Measurements from ENCODE around the gene RNF25.
A peak's percentile ranks its signal among the peaks of the same experiment; 100 is the strongest.

The RNF25 gene

GRCh38 chr2:218671654-218672566 lies at the start of gene RNF25, which contains the start of gene STK36:
TSS of gene RNF25 (minus strand) at chr2:218672002. CDS start at chr2:218671970, 32 bp downstream.
TSS of gene STK36 (plus strand) at chr2:218672086. CDS start at chr2:218672830, 744 bp downstream.
- DNase-seq (ENCODE audit: low spot score): peak; percentile 80

GRCh38 chr2:218721488-218721887 lies 49.7 kb upstream of the RNF25 start:
- no peak for DNase-seq (ENCODE audit: low spot score)

GRCh38 chr2:218720048-218721041 lies 48.5 kb upstream of the RNF25 start:
- DNase-seq (ENCODE audit: low spot score): no peak

- DNase-seq (ENCODE audit: low spot score): no peak
These were observed 47.7 kb upstream of the RNF25 start for GRCh38 chr2:218719457-218719856.

GRCh38 chr2:218718058-218718457 lies 46.3 kb upstream of the RNF25 start:
- no peak for DNase-seq (ENCODE audit: low spot score)

GRCh38 chr2:218717262-218717661 lies 45.5 kb upstream of the RNF25 start:
- no peak for DNase-seq (ENCODE audit: low spot score)

GRCh38 chr2:218716070-218716469 lies 44.3 kb upstream of the RNF25 start:
- DNase-seq (ENCODE audit: low spot score): no peak

- DNase-seq (ENCODE audit: low spot score): no peak
These were observed 42.1 kb upstream of the RNF25 start for GRCh38 chr2:218713922-218714321.

GRCh38 chr2:218711550-218711929 lies 39.7 kb upstream of the RNF25 start:
- no peak for DNase-seq (ENCODE audit: low spot score)

- DNase-seq (ENCODE audit: low spot score): peak; percentile 98
These were observed 39.1 kb upstream of the RNF25 start, which contains the start of gene TTLL4 for GRCh38 chr2:218710687-218711549. TSS of gene TTLL4 (plus strand) at chr2:218710835. CDS start at chr2:218737677, 26,842 bp downstream.

- no peak for DNase-seq (ENCODE audit: low spot score)
These were observed 38.5 kb upstream of the RNF25 start for GRCh38 chr2:218710334-218710686.

GRCh38 chr2:218709908-218710307 lies 38.1 kb upstream of the RNF25 start:
- DNase-seq (ENCODE audit: low spot score): no peak

GRCh38 chr2:218708086-218708485 lies 36.3 kb upstream of the RNF25 start:
- no peak for DNase-seq (ENCODE audit: low spot score)

GRCh38 chr2:218703341-218703740 lies 31.5 kb upstream of the RNF25 start:
- DNase-seq (ENCODE audit: low spot score): no peak

- no peak for DNase-seq (ENCODE audit: low spot score)
These were observed 30.0 kb upstream of the RNF25 start for GRCh38 chr2:218701806-218702205.

GRCh38 chr2:218698885-218699284 lies 27.1 kb upstream of the RNF25 start:
- no peak for DNase-seq (ENCODE audit: low spot score)

- no peak for DNase-seq (ENCODE audit: low spot score)
These were observed 22.8 kb upstream of the RNF25 start for GRCh38 chr2:218694405-218695145.

GRCh38 chr2:218691234-218691633 lies 19.4 kb upstream of the RNF25 start:
- DNase-seq (ENCODE audit: low spot score): no peak

- DNase-seq (ENCODE audit: low spot score): peak; percentile 43
These were observed 15.7 kb upstream of the RNF25 start for GRCh38 chr2:218687400-218688060.

GRCh38 chr2:218680061-218680460 lies 8.3 kb upstream of the RNF25 start:
- DNase-seq (ENCODE audit: low spot score): no peak

All from CD4-positive, alpha-beta T cell treated with Interleukin-15 for 4 hours (primary cell).